DND-41 (cell line): ENCODE measurements around the gene LTO1.

Experiments
- ATAC-seq: fragments of 200-7000 bp; cut with Tn5 transposase; 3 replicates; pipeline ENCODE4 v1.9.1; 2021; ENCODE audit warnings: low read depth; ENCODE audit not compliant: insufficient read depth
- DNase-seq: peaks from one replicate; pipeline ENCODE4 v3.0.0-alpha.2; 2020
- H2AFZ ChIP-seq: 2 replicates; pipeline ENCODE4 v1.6.0; 2012; ENCODE audit warnings: low read depth, low read length
- H3K27ac ChIP-seq: 2 replicates; pipeline ENCODE4 v1.5.1; 2012; ENCODE audit warnings: low read length, inconsistent platforms
- H3K27me3 ChIP-seq: fragments of 200-600 bp; sonication (generic); 2 replicates; pipeline ENCODE4 v1.6.0; 2012; ENCODE audit warnings: low read length, mild to moderate bottlenecking, inconsistent platforms; ENCODE audit not compliant: insufficient read depth, poor library complexity
- H3K36me3 ChIP-seq: 2 replicates; pipeline ENCODE4 v1.5.1; 2012; ENCODE audit warnings: low read length, inconsistent platforms; ENCODE audit not compliant: insufficient read depth
- H3K4me1 ChIP-seq: 2 replicates; pipeline ENCODE4 v1.5.1; 2012; ENCODE audit warnings: mild to moderate bottlenecking, low read length; ENCODE audit not compliant: insufficient read depth
- H3K4me2 ChIP-seq: 2 replicates; pipeline ENCODE4 v1.6.0; 2012; ENCODE audit warnings: mild to moderate bottlenecking, moderate library complexity, low read length, inconsistent platforms; ENCODE audit not compliant: insufficient read depth
- H3K4me3 ChIP-seq, 2 experiments: fragments of 200-600 bp in 1 of 2; shearing (Covaris generic) in 1 of 2; 2 replicates each; pipeline ENCODE4 v1.5.1; 2012 to 2016; ENCODE audit warnings: inconsistent platforms in 2 of 2, low read length in 2 of 2, mild to moderate bottlenecking in 2 of 2, low read depth in 1 of 2, moderate library complexity in 1 of 2
- H3K79me2 ChIP-seq: 2 replicates; pipeline ENCODE4 v1.6.0; 2012; ENCODE audit warnings: low read length, inconsistent platforms; ENCODE audit not compliant: insufficient read depth
- H3K9ac ChIP-seq: 2 replicates; pipeline ENCODE4 v1.6.0; 2012; ENCODE audit warnings: low read depth, mild to moderate bottlenecking, inconsistent platforms, low read length, moderate library complexity
- H3K9me3 ChIP-seq: 2 replicates; pipeline ENCODE4 v1.5.1; 2012; ENCODE audit warnings: low read length, moderate library complexity, mild to moderate bottlenecking, inconsistent platforms; ENCODE audit not compliant: insufficient read depth, severe bottlenecking
- H4K20me1 ChIP-seq: 2 replicates; pipeline ENCODE4 v1.6.0; 2012; ENCODE audit warnings: low read length; ENCODE audit not compliant: insufficient read depth
- CTCF ChIP-seq: IDR thresholded peaks from 2 replicates; pipeline ENCODE4 v1.5.1; 2012; ENCODE audit warnings: borderline replicate concordance, low read length, moderate library complexity, mild to moderate bottlenecking; ENCODE audit not compliant: poor library complexity, severe bottlenecking; ENCODE audit errors: extremely low read depth
- EZH2 ChIP-seq: IDR thresholded peaks from 3 replicates; pipeline ENCODE4 v1.6.1; 2012; ENCODE audit warnings: borderline replicate concordance, low read depth, mild to moderate bottlenecking, moderate library complexity, low read length, inconsistent platforms; ENCODE audit not compliant: severe bottlenecking

LTO1 gene

GRCh38 chr11:69657911-69658625 is 17.1 kb downstream of the LTO1 start:
- no peak for TF ChIP-seq CTCF
- no peak for TF ChIP-seq EZH2
- H3K4me3 ChIP-seq, result no peak overlapping the region
- H3K79me2 ChIP-seq, result no peaks in the 10 kb centered on the region
- no peak overlapping the region for H3K9ac ChIP-seq
- H3K9me3 ChIP-seq, result no peaks in the 10 kb centered on the region
- no peaks in the 10 kb centered on the region for H3K4me1 ChIP-seq
- no peak overlapping the region for H3K4me2 ChIP-seq
- ATAC-seq (no peak), DNase-seq (no peak)
- no peaks in the 10 kb centered on the region for H3K36me3 ChIP-seq
- H3K27me3 ChIP-seq, result no peaks in the 10 kb centered on the region
- H2AFZ ChIP-seq, result no peak overlapping the region
- H4K20me1 ChIP-seq, result peaks cover 3% of the 10 kb centered on the region; the same call in 1 of the 2 replicates
- no peak overlapping the region for H3K27ac ChIP-seq

- H3K4me1 ChIP-seq, result no peaks in the 10 kb centered on the region
- H3K79me2 ChIP-seq, result no peaks in the 10 kb centered on the region
- DNase-seq (no peak), ATAC-seq (no peak)
- no peaks in the 10 kb centered on the region for H3K27me3 ChIP-seq
- TF ChIP-seq CTCF (no peak), EZH2 (no peak)
- no peak overlapping the region for H3K9ac ChIP-seq
- no peak overlapping the region for H3K27ac ChIP-seq
- peaks cover 3% of the 10 kb centered on the region; the same call in 1 of the 2 replicates for H4K20me1 ChIP-seq
- no peaks in the 10 kb centered on the region for H3K36me3 ChIP-seq
- no peak overlapping the region for H2AFZ ChIP-seq
- H3K4me2 ChIP-seq, result no peak overlapping the region
- H3K9me3 ChIP-seq, result no peaks in the 10 kb centered on the region
- H3K4me3 ChIP-seq, result no peak overlapping the region
These were observed 17.7 kb downstream of the LTO1 start for GRCh38 chr11:69657456-69657910.

GRCh38 chr11:69656536-69657455 is 18.4 kb downstream of the LTO1 start:
- Histone ChIP-seq H3K79me2 (no peaks in the 10 kb centered on the region), H4K20me1 (peaks cover 3% of the 10 kb centered on the region; the same call in 1 of the 2 replicates), H3K36me3 (no peaks in the 10 kb centered on the region), H3K9me3 (no peaks in the 10 kb centered on the region), H3K4me3 (no peak overlapping the region), H3K4me2 (no peak overlapping the region), H3K27ac (no peak overlapping the region), H3K9ac (no peak overlapping the region), H3K4me1 (no peaks in the 10 kb centered on the region), H2AFZ (no peak overlapping the region), H3K27me3 (no peaks in the 10 kb centered on the region)
- DNase-seq (no peak), ATAC-seq (no peak)
- TF ChIP-seq EZH2 (no peak), CTCF (no peak)
